SK-N-SH (cell line): Measurements from ENCODE around the gene FAH. TPM values are rescaled to one million over a fixed set of nuclear protein-coding genes. Genes with fewer than 3 reads are reported as not detected.

Experiments used
- CTCF ChIA-PET: fragments of 300-600, 350-600 bp; formaldehyde crosslinking; extraction: SDS; loops from one replicate; lab custom pipeline; 2021; lab: Yijun Ruan, JAX
- POLR2A ChIA-PET: fragments of 350-600 bp; sonication (Branson Sonifier 250); formaldehyde crosslinking; extraction: SDS; loops from one replicate; lab custom pipeline; 2020; ENCODE audit warnings: antibody characterized with exemption, inconsistent platforms; lab: Yijun Ruan, JAX
- DNase-seq: peaks from one replicate; pipeline ENCODE4 v3.0.0; 2012
- H2AFZ ChIP-seq: fragments of 200-600 bp; sonication (generic); 2 replicates; pipeline ENCODE4 v1.8.1; 2016; ENCODE audit warnings: antibody characterized with exemption, mild to moderate bottlenecking, low read depth
- H3F3A ChIP-seq: fragments of 200-600 bp; sonication (generic); replicated peaks from 2 replicates; pipeline ENCODE3; 2016; ENCODE audit warnings: antibody characterized with exemption, mild to moderate bottlenecking; ENCODE audit not compliant: insufficient read depth
- H3K27ac ChIP-seq, 2 experiments: fragments of 200-500 bp in 1 of 2; fragments of 200-600 bp in 1 of 2; sonication (Bioruptor generic) in 1 of 2; sonication (generic), shearing (Covaris generic) in 1 of 2; 2 replicates each; pipeline versions ENCODE4 v1.5.1 to v1.6.1; 2014 to 2016; ENCODE audit warnings: low read depth in 2 of 2, inconsistent platforms in 1 of 2, low read length in 1 of 2, mild to moderate bottlenecking in 1 of 2, mixed read lengths in 1 of 2
- H3K27me3 ChIP-seq: fragments of 200-600 bp; sonication (generic), shearing (Covaris generic); 2 replicates; pipeline ENCODE4 v1.6.1; 2016; ENCODE audit warnings: mixed run types; ENCODE audit not compliant: insufficient read depth
- H3K36me3 ChIP-seq, 2 experiments: fragments of 200-500 bp in 1 of 2; fragments of 200-600 bp in 1 of 2; sonication (Bioruptor generic) in 1 of 2; sonication (generic) in 1 of 2; replicated peaks in 1 of 2; 2 replicates each; pipeline versions ENCODE3 to v1.5.1; 2014 to 2016; ENCODE audit warnings: low read length in 1 of 2, mild to moderate bottlenecking in 1 of 2; ENCODE audit not compliant: insufficient read depth in 2 of 2, control insufficient read depth in 1 of 2
- H3K4me1 ChIP-seq, 2 experiments: fragments of 200-500 bp in 1 of 2; fragments of 200-600 bp in 1 of 2; sonication (Bioruptor generic) in 1 of 2; sonication (generic), shearing (Covaris generic) in 1 of 2; 2 replicates each; pipeline versions ENCODE4 v1.5.1 to v1.6.1; 2014 to 2016; ENCODE audit warnings: low read depth in 1 of 2, low read length in 1 of 2, mixed run types in 1 of 2; ENCODE audit not compliant: insufficient read depth in 2 of 2, control insufficient read depth in 1 of 2
- H3K4me2 ChIP-seq: fragments of 200-600 bp; sonication (generic), shearing (Covaris generic); 2 replicates; pipeline ENCODE4 v1.6.1; 2017; ENCODE audit warnings: mixed run types
- H3K4me3 ChIP-seq, 2 experiments: fragments of 200-500 bp in 1 of 2; fragments of 200-600 bp in 1 of 2; sonication (Bioruptor generic) in 1 of 2; sonication (generic), shearing (Covaris generic) in 1 of 2; 2 replicates each; pipeline versions ENCODE4 v1.5.1 to v1.8.1; 2014 to 2016; ENCODE audit warnings: low read depth in 2 of 2, inconsistent platforms in 1 of 2, low read length in 1 of 2, mild to moderate bottlenecking in 1 of 2, mixed read lengths in 1 of 2, moderate library complexity in 1 of 2
- H3K79me2 ChIP-seq: fragments of 200-600 bp; sonication (generic); 2 replicates; pipeline ENCODE4 v1.8.1; 2017; ENCODE audit warnings: mild to moderate bottlenecking; ENCODE audit not compliant: insufficient read depth
- H3K9ac ChIP-seq: fragments of 200-600 bp; sonication (generic); 2 replicates; pipeline ENCODE4 v1.6.1; 2017; ENCODE audit warnings: mixed run types
- H3K9me2 ChIP-seq: fragments of 200-600 bp; sonication (generic); 2 replicates; pipeline ENCODE4 v1.6.1; 2017; ENCODE audit warnings: mixed run types
- H3K9me3 ChIP-seq: fragments of 200-600 bp; sonication (generic); 2 replicates; pipeline ENCODE4 v1.6.1; 2017; ENCODE audit warnings: mixed run types, mild to moderate bottlenecking, moderate library complexity
- H4K20me1 ChIP-seq: fragments of 200-600 bp; sonication (generic); 2 replicates; pipeline ENCODE4 v1.6.1; 2017; ENCODE audit warnings: mild to moderate bottlenecking, mixed run types; ENCODE audit not compliant: insufficient read depth
- CHD2 ChIP-seq: fragments of 150-350 bp; IDR thresholded peaks from 2 replicates; pipeline ENCODE4 v1.6.1; 2018; ENCODE audit warnings: low read length; ENCODE audit not compliant: partially characterized antibody
- ELF1 ChIP-seq: IDR thresholded peaks from 2 replicates; pipeline ENCODE4 v1.4.0; 2012
- FOSL2 ChIP-seq: IDR thresholded peaks from 2 replicates; pipeline ENCODE4 v1.4.0; 2012; ENCODE audit warnings: low read depth, mild to moderate bottlenecking, moderate library complexity, borderline replicate concordance
- GABPA ChIP-seq: IDR thresholded peaks from 2 replicates; pipeline ENCODE4 v1.4.0; 2012; ENCODE audit warnings: low read depth, mild to moderate bottlenecking
- JUND ChIP-seq: IDR thresholded peaks from 2 replicates; pipeline ENCODE4 v1.4.0; 2012
- MXI1 ChIP-seq: IDR thresholded peaks from 2 replicates; pipeline ENCODE4 v1.6.1; 2012; ENCODE audit warnings: mild to moderate bottlenecking, low read depth, low read length, improper control_type of control experiment
- NRF1 ChIP-seq: IDR thresholded peaks from 2 replicates; pipeline ENCODE4 v1.6.1; 2012; ENCODE audit warnings: low read depth, mild to moderate bottlenecking, low read length
- REST ChIP-seq: IDR thresholded peaks from 2 replicates; pipeline ENCODE4 v1.6.1; 2012; ENCODE audit warnings: mild to moderate bottlenecking, low read depth, low read length, moderate library complexity
- RXRA ChIP-seq: IDR thresholded peaks from 2 replicates; pipeline ENCODE4 v1.4.0; 2012; ENCODE audit warnings: low read depth, mild to moderate bottlenecking, borderline replicate concordance
- SIN3A ChIP-seq: IDR thresholded peaks from 2 replicates; pipeline ENCODE4 v1.6.1; 2012; ENCODE audit warnings: low read depth, mild to moderate bottlenecking, low read length, moderate library complexity, borderline replicate concordance
- SMC3 ChIP-seq: IDR thresholded peaks from 2 replicates; pipeline ENCODE4 v1.6.1; 2012; ENCODE audit warnings: low read depth, low read length, improper control_type of control experiment
- USF1 ChIP-seq: IDR thresholded peaks from 2 replicates; pipeline ENCODE4 v1.4.0; 2012; ENCODE audit warnings: low read depth, borderline replicate concordance
- USF2 ChIP-seq: fragments of 150-350 bp; IDR thresholded peaks from 2 replicates; pipeline ENCODE4 v1.6.1; 2017; ENCODE audit warnings: antibody characterized with exemption, low read length, low read depth, borderline replicate concordance
- WGBS: methylation state at CpG from one replicate; pipeline ENCODE4 v1.1.6; 2017; ENCODE audit warnings: low lambda C conversion rate; 5-methylcytosine and 5-hydroxymethylcytosine counted together
- polyA plus RNA-seq, 3 experiments: library from polyadenylated mRNA; depleted of rRNA; stranded (reverse); fragments of >200 nt; gene quantifications; 2 replicates each; pipeline ENCODE4 v1.2.3, GENCODE V29; 2012
- TF ChIP-seq, protein P1 (sequence below): IDR thresholded peaks from 2 replicates; pipeline ENCODE4 v1.4.0; 2012; ENCODE audit warnings: low read depth, borderline replicate concordance
- TF ChIP-seq, protein P2 (sequence below): IDR thresholded peaks from 2 replicates; pipeline ENCODE4 v1.4.0; 2012; ENCODE audit warnings: low read depth

The FAH gene
- polyA plus RNA-seq, 1 of the 3 experiments (the other 2 are of a cell fraction) = 34.9 TPM

DNA sequence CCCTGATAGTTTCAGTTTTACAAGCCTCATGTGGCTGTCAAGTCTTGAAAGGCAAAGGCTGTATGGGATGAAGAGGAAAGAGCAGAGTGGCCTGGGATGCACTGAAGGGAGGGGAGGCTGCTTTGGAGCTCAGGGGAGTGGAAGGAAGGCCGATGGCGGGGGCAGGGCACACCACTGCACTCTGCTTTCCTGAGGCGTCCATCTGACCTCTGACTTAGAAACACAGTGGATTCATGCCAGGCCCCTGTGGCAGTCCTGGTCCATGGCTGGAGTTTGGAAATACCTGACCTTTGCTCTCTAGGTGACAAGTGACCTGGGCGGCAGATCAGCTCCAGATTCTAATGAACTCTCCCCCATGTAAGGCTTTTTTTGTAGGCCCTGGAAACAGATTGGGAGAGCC, 19.0 kb downstream of the FAH start (continued):
- TF ChIP-seq SMC3 (no peak), ELF1 (no peak), JUND (no peak), FOSL2 (no peak)

DNA sequence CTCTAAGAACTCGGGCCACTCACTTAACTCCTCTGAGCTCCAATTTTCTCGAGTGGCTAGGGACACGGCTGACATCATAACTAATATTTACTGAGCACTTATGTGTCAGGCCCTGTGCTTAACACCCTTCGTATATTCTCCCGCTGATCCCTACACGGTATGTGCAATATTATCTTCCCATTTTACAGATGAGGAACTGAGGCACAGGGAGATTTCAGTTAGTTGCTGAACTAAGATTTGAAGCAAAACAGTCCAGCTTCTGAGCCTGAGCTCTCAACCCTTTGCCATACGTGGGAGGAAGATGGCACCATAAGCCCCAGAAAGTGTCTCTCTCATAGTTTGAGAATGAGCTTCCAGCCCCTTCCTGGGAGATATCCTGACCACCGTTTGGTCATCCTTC, 19.6 kb downstream of the FAH start:
- CTCF ChIA-PET = interaction anchor here (1.0 to 2.7 kb wide), 11 partner anchors 9 to 797 kb away, joined by 3 to 18 read pairs (median 6); partner anchors contain the start of gene ZFAND6
- no peaks in the 10 kb centered on the region for H3K9me2 ChIP-seq

More for the DNA sequence above, 19.6 kb downstream of the FAH start:
- peaks cover 0 to 14% of the 10 kb centered on the region in 2 experiments; a peak in 2 of 4 replicates for H3K4me1 ChIP-seq
- H3K9me3 ChIP-seq = no peaks in the 10 kb centered on the region
- TF ChIP-seq MXI1 (no peak), NRF1 (no peak), USF1 (no peak), SIN3A (no peak), REST (no peak), USF2 (no peak), ELF1 (no peak), CHD2 (no peak), RXRA (no peak), GABPA (no peak)
- TF ChIP-seq, protein P1, sequence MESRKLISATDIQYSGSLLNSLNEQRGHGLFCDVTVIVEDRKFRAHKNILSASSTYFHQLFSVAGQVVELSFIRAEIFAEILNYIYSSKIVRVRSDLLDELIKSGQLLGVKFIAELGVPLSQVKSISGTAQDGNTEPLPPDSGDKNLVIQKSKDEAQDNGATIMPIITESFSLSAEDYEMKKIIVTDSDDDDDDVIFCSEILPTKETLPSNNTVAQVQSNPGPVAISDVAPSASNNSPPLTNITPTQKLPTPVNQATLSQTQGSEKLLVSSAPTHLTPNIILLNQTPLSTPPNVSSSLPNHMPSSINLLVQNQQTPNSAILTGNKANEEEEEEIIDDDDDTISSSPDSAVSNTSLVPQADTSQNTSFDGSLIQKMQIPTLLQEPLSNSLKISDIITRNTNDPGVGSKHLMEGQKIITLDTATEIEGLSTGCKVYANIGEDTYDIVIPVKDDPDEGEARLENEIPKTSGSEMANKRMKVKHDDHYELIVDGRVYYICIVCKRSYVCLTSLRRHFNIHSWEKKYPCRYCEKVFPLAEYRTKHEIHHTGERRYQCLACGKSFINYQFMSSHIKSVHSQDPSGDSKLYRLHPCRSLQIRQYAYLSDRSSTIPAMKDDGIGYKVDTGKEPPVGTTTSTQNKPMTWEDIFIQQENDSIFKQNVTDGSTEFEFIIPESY = no peak
- TF ChIP-seq, protein P2, sequence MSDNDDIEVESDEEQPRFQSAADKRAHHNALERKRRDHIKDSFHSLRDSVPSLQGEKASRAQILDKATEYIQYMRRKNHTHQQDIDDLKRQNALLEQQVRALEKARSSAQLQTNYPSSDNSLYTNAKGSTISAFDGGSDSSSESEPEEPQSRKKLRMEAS = no peak
- DNase-seq = no peak
- no peak overlapping the region for H3K9ac ChIP-seq
- no peak overlapping the region for H3K27ac ChIP-seq
- no peak overlapping the region for H3K4me2 ChIP-seq
- H4K20me1 ChIP-seq = no peaks in the 10 kb centered on the region
- peaks cover 0 to 9% of the 10 kb centered on the region in 2 experiments for H3K36me3 ChIP-seq
- H3K79me2 ChIP-seq = no peaks in the 10 kb centered on the region
- H2AFZ ChIP-seq = no peak overlapping the region
- 75% methylated on average over 8 of the region's 8 CpGs for WGBS
- POLR2A ChIA-PET = no interaction called here
- no peak overlapping the region for H3K4me3 ChIP-seq
- no peaks in the 10 kb centered on the region for H3K27me3 ChIP-seq
- peaks cover 16% of the 10 kb centered on the region for H3F3A ChIP-seq
